HEK293 (cell line): ENCODE results near the gene FBXL15.

Source experiments
- CTCF ChIA-PET: fragments of 350-600 bp; formaldehyde crosslinking; extraction: SDS; loops from one replicate; lab custom pipeline; 2021; ENCODE audit warnings: antibody characterized with exemption; lab: Yijun Ruan, JAX
- POLR2A ChIA-PET: fragments of 300-600 bp; formaldehyde crosslinking; extraction: SDS; loops from one replicate; lab custom pipeline; 2020; ENCODE audit warnings: antibody characterized with exemption, inconsistent platforms; lab: Yijun Ruan, JAX
- H3K27ac ChIP-seq: fragments of 200-500 bp; sonication (Bioruptor generic); 2 replicates; pipeline ENCODE4 v1.5.1; 2014; ENCODE audit warnings: low read depth, low read length, control low read depth, inconsistent platforms; ENCODE audit errors: extremely low read depth
- H3K36me3 ChIP-seq, 2 experiments: fragments of 200-500 bp in 1 of 2; sonication (Bioruptor generic) in 1 of 2; 1 replicate in 1 of 2; 2 replicates in 1 of 2; pipeline ENCODE4 v1.5.1; 2014 to 2017; ENCODE audit warnings: inconsistent platforms in 2 of 2, low read length in 2 of 2; ENCODE audit not compliant: control insufficient read depth in 2 of 2, insufficient read depth in 1 of 2
- H3K4me1 ChIP-seq: fragments of 200-500 bp; sonication (Bioruptor generic); 2 replicates; pipeline ENCODE4 v1.5.1; 2014; ENCODE audit warnings: mild to moderate bottlenecking, low read length, inconsistent platforms; ENCODE audit not compliant: control insufficient read depth, insufficient read depth
- H3K4me3 ChIP-seq: 2 replicates; pipeline ENCODE4 v1.5.1; 2011; ENCODE audit warnings: low read depth, mild to moderate bottlenecking, control low read depth, low read length, moderate library complexity
- H3K9me3 ChIP-seq: fragments of 200-500 bp; sonication (Bioruptor generic); 2 replicates; pipeline ENCODE4 v1.5.1; 2014; ENCODE audit warnings: low read depth, low read length, inconsistent platforms; ENCODE audit not compliant: control insufficient read depth, insufficient read depth
- GFI1B ChIP-seq: fragments of 450-650 bp; formaldehyde crosslinking; IDR thresholded peaks from 2 replicates; pipeline ENCODE4 v1.5.1; 2016; ENCODE audit warnings: missing biosample characterization, missing genetic modification characterization
- KLF8 ChIP-seq: fragments of 450-650 bp; formaldehyde crosslinking; IDR thresholded peaks from 2 replicates; pipeline ENCODE4 v1.5.1; 2016; ENCODE audit warnings: missing biosample characterization, missing genetic modification characterization
- PBX3 ChIP-seq: sonication (generic); formaldehyde crosslinking; IDR thresholded peaks from 2 replicates; pipeline ENCODE4 v1.8.1; 2022; ENCODE audit warnings: mild to moderate bottlenecking, moderate library complexity, missing genetic modification reagents
- PRDM1 ChIP-seq: fragments of 450-650 bp; formaldehyde crosslinking; IDR thresholded peaks from 2 replicates; pipeline ENCODE4; 2016; ENCODE audit warnings: missing biosample characterization, missing genetic modification characterization
- SP2 ChIP-seq: fragments of 450-650 bp; formaldehyde crosslinking; IDR thresholded peaks from 2 replicates; pipeline ENCODE4 v1.5.1; 2016; ENCODE audit warnings: missing biosample characterization, missing genetic modification characterization
- ZBTB48 ChIP-seq: fragments of 450-650 bp; formaldehyde crosslinking; IDR thresholded peaks from 2 replicates; pipeline ENCODE4 v1.5.1; 2016; ENCODE audit warnings: missing biosample characterization, missing genetic modification characterization
- ZBTB7A ChIP-seq: fragments of 450-650 bp; formaldehyde crosslinking; IDR thresholded peaks from 2 replicates; pipeline ENCODE4 v1.5.1; 2016; ENCODE audit warnings: low read depth, missing biosample characterization, missing genetic modification characterization
- ZBTB8A ChIP-seq: fragments of 450-650 bp; formaldehyde crosslinking; IDR thresholded peaks from 2 replicates; pipeline ENCODE4 v1.5.1; 2016; ENCODE audit warnings: missing biosample characterization, missing genetic modification characterization
- ZNF10 ChIP-seq: fragments of 450-650 bp; formaldehyde crosslinking; IDR thresholded peaks from 2 replicates; pipeline ENCODE4 v1.5.1; 2017; ENCODE audit warnings: missing biosample characterization, missing genetic modification characterization
- ZNF133 ChIP-seq: fragments of 450-650 bp; formaldehyde crosslinking; IDR thresholded peaks from 2 replicates; pipeline ENCODE4 v1.5.1; 2016; ENCODE audit warnings: missing biosample characterization, missing genetic modification characterization
- ZNF175 ChIP-seq: fragments of 450-650 bp; formaldehyde crosslinking; IDR thresholded peaks from 2 replicates; pipeline ENCODE4 v1.5.1; 2016; ENCODE audit warnings: missing biosample characterization, missing genetic modification characterization
- ZNF223 ChIP-seq: fragments of 450-650 bp; formaldehyde crosslinking; IDR thresholded peaks from 2 replicates; pipeline ENCODE4 v1.5.1; 2016; ENCODE audit warnings: missing biosample characterization, missing genetic modification characterization
- ZNF24 ChIP-seq: fragments of 450-650 bp; formaldehyde crosslinking; IDR thresholded peaks from 2 replicates; pipeline ENCODE4 v1.5.1; 2016; ENCODE audit warnings: missing biosample characterization, missing genetic modification characterization
- ZNF335 ChIP-seq: fragments of 450-650 bp; formaldehyde crosslinking; conservative IDR thresholded peaks from 2 replicates; pipeline ENCODE4 v1.5.1; 2016; ENCODE audit warnings: missing biosample characterization, missing genetic modification characterization
- ZNF341 ChIP-seq: fragments of 450-650 bp; formaldehyde crosslinking; IDR thresholded peaks from 2 replicates; pipeline ENCODE4; 2016; ENCODE audit warnings: low read depth, missing biosample characterization, missing genetic modification characterization
- ZNF514 ChIP-seq: fragments of 450-650 bp; formaldehyde crosslinking; IDR thresholded peaks from 2 replicates; pipeline ENCODE4 v1.5.1; 2016; ENCODE audit warnings: missing biosample characterization, missing genetic modification characterization
- TF ChIP-seq, protein P1 (sequence below): fragments of 450-650 bp; formaldehyde crosslinking; conservative IDR thresholded peaks from 2 replicates; pipeline ENCODE4 v1.5.1; 2016; ENCODE audit warnings: low read depth, missing biosample characterization, missing genetic modification characterization
- TF ChIP-seq, protein P2 (sequence below): fragments of 450-650 bp; formaldehyde crosslinking; IDR thresholded peaks from 2 replicates; pipeline ENCODE4 v1.5.1; 2016; ENCODE audit warnings: missing biosample characterization, missing genetic modification characterization
- TF ChIP-seq, protein P3 (sequence below): fragments of 450-650 bp; formaldehyde crosslinking; IDR thresholded peaks from 2 replicates; pipeline ENCODE4 v1.5.1; 2016; ENCODE audit warnings: missing biosample characterization, missing genetic modification characterization
- TF ChIP-seq, protein P4 (sequence below): fragments of 450-650 bp; formaldehyde crosslinking; IDR thresholded peaks from 2 replicates; pipeline ENCODE4 v1.5.1; 2017; ENCODE audit warnings: missing biosample characterization, missing genetic modification characterization
- TF ChIP-seq, protein P5 (sequence below): fragments of 450-650 bp; formaldehyde crosslinking; IDR thresholded peaks from 2 replicates; pipeline ENCODE4 v1.5.1; 2017; ENCODE audit warnings: missing biosample characterization, missing genetic modification characterization

The FBXL15 gene

DNA sequence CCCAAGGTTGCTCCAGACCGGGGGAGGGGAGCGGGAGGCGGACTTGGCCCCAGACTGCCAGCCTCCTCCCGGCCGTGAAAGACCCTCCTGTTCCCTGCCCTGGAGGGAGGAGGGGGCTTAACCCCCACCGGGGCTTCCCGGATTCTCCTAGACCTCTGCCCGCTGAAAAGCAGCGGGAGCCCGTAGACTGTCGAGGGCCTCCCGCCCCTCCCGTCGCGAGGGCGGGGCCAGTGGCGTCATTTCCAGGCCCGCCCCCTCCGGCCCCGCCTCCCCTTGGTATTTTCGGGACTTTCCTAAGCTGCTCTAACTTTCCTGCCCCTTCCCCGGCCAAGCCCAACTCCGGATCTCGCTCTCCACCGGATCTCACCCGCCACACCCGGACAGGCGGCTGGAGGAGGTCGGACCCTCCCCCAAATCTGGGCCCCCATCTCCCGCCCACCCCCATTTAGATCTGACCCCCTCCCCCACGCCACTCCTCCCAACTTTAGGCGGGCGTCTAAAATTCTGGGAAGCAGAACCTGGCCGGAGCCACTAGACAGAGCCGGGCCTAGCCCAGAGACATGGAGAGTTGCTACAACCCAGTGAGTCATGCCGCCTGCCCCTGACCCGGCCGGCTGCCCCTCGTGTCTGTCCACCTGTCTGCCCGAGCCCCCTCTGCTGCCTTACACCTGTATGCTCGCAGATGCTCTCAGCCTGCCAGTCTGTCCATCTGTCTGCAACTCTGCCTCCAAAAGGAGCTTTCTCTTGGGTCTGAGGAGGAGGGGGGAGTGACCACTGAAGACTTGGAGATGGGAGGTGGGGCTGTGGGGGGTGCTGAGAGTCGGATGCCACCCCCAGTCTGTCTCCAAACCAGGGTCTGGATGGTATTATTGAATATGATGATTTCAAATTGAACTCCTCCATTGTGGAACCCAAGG, 25.0 kb upstream of the FBXL15 start, which contains the start of gene NFKB2 (continued):
- TF ChIP-seq, protein P1, sequence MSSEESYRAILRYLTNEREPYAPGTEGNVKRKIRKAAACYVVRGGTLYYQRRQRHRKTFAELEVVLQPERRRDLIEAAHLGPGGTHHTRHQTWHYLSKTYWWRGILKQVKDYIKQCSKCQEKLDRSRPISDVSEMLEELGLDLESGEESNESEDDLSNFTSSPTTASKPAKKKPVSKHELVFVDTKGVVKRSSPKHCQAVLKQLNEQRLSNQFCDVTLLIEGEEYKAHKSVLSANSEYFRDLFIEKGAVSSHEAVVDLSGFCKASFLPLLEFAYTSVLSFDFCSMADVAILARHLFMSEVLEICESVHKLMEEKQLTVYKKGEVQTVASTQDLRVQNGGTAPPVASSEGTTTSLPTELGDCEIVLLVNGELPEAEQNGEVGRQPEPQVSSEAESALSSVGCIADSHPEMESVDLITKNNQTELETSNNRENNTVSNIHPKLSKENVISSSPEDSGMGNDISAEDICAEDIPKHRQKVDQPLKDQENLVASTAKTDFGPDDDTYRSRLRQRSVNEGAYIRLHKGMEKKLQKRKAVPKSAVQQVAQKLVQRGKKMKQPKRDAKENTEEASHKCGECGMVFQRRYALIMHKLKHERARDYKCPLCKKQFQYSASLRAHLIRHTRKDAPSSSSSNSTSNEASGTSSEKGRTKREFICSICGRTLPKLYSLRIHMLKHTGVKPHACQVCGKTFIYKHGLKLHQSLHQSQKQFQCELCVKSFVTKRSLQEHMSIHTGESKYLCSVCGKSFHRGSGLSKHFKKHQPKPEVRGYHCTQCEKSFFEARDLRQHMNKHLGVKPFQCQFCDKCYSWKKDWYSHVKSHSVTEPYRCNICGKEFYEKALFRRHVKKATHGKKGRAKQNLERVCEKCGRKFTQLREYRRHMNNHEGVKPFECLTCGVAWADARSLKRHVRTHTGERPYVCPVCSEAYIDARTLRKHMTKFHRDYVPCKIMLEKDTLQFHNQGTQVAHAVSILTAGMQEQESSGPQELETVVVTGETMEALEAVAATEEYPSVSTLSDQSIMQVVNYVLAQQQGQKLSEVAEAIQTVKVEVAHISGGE (tag by site-specific recombination), result 0 out of 2 replicates have a peak, but pooled peaks have one; percentile 34
- TF ChIP-seq KLF8 (tag by site-specific recombination) (peak; percentile 98), PRDM1 (tag by site-specific recombination) (0 out of 2 replicates have a peak, but pooled peaks have one; percentile 15), ZNF335 (peak; percentile 86), ZBTB8A (no peak; the same call in 1 of the 2 replicates), SP2 (tag by site-specific recombination) (peak; percentile 93), ZBTB7A (tag by site-specific recombination) (0 out of 2 replicates have a peak, but pooled peaks have one; percentile 55), ZNF133 (tag by site-specific recombination) (no peak), GFI1B (tag by site-specific recombination) (no peak)
- TF ChIP-seq, protein P2, sequence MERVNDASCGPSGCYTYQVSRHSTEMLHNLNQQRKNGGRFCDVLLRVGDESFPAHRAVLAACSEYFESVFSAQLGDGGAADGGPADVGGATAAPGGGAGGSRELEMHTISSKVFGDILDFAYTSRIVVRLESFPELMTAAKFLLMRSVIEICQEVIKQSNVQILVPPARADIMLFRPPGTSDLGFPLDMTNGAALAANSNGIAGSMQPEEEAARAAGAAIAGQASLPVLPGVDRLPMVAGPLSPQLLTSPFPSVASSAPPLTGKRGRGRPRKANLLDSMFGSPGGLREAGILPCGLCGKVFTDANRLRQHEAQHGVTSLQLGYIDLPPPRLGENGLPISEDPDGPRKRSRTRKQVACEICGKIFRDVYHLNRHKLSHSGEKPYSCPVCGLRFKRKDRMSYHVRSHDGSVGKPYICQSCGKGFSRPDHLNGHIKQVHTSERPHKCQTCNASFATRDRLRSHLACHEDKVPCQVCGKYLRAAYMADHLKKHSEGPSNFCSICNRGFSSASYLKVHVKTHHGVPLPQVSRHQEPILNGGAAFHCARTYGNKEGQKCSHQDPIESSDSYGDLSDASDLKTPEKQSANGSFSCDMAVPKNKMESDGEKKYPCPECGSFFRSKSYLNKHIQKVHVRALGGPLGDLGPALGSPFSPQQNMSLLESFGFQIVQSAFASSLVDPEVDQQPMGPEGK (tag by site-specific recombination), result peak; percentile 94

DNA sequence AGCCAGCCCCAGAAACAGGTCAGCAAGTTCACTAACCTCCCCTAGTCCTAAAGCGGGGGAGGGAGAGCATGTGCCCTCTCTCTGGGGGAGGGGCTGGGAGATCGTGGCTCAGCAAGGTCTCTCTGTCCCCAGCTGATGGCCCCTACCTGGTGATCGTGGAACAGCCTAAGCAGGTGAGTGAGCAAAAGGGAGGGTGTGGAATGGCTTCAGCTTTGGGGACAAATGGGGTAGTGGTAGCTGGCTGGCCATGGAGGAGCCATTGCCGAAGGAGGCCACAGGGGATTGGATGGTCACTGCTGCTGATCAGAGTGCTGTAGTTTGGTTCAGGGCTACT, 24.4 kb upstream of the FBXL15 start:
- no peak overlapping the region for H3K27ac ChIP-seq
- ChIA-PET POLR2A (interaction anchor here (1.1 kb wide), 1 partner anchor 64 kb away, joined by 3 read pairs; no protein-coding TSS in a partner anchor), CTCF (interaction anchor here (0.8 to 4.5 kb wide), 5 partner anchors 12 to 187 kb away, joined by 3 to 57 read pairs (median 4); partner anchors contain the start of gene FBXL15)
- H3K4me3 ChIP-seq, result no peak overlapping the region
- H3K36me3 ChIP-seq, result peaks cover 0 to 18% of the 10 kb centered on the region in 2 experiments; a peak in 1 of 3 replicates
- peaks cover 5% of the 10 kb centered on the region; the same call in 1 of the 2 replicates for H3K4me1 ChIP-seq
- no peaks in the 10 kb centered on the region for H3K9me3 ChIP-seq
- no peak for TF ChIP-seq ZNF223 (tag by site-specific recombination)
- TF ChIP-seq ZBTB48, result no peak
- TF ChIP-seq ZNF10 (tag by site-specific recombination), result 0 out of 2 replicates have a peak, but pooled peaks have one; percentile 46
- no peak for TF ChIP-seq ZNF514
- TF ChIP-seq ZNF175 (tag by site-specific recombination), result no peak
- no peak for TF ChIP-seq ZNF24 (tag by site-specific recombination)
- TF ChIP-seq, protein P3, sequence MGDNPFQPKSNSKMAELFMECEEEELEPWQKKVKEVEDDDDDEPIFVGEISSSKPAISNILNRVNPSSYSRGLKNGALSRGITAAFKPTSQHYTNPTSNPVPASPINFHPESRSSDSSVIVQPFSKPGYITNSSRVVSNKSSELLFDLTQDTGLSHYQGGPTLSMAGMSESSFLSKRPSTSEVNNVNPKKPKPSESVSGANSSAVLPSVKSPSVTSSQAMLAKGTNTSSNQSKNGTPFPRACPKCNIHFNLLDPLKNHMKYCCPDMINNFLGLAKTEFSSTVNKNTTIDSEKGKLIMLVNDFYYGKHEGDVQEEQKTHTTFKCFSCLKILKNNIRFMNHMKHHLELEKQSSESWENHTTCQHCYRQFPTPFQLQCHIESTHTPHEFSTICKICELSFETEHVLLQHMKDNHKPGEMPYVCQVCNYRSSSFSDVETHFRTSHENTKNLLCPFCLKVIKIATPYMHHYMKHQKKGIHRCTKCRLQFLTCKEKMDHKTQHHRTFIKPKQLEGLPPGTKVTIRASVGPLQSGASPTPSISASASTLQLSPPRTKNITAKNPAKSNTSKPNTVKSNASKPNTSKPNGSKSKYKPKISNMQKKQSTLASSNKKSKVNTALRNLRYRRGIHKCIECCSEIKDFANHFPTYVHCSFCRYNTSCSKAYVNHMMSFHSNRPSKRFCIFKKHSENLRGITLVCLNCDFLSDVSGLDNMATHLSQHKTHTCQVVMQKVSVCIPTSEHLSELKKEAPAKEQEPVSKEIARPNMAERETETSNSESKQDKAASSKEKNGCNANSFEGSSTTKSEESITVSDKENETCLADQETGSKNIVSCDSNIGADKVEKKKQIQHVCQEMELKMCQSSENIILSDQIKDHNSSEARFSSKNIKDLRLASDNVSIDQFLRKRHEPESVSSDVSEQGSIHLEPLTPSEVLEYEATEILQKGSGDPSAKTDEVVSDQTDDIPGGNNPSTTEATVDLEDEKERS (tag by site-specific recombination), result no peak
- TF ChIP-seq, protein P4, sequence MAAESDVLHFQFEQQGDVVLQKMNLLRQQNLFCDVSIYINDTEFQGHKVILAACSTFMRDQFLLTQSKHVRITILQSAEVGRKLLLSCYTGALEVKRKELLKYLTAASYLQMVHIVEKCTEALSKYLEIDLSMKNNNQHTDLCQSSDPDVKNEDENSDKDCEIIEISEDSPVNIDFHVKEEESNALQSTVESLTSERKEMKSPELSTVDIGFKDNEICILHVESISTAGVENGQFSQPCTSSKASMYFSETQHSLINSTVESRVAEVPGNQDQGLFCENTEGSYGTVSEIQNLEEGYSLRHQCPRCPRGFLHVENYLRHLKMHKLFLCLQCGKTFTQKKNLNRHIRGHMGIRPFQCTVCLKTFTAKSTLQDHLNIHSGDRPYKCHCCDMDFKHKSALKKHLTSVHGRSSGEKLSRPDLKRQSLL (tag by site-specific recombination), result no peak
- TF ChIP-seq ZNF341 (tag by site-specific recombination), result 0 out of 2 replicates have a peak, but pooled peaks have one; percentile 33
- TF ChIP-seq PBX3 (CRISPR knock-in tag), result no peak
- TF ChIP-seq, protein P5, sequence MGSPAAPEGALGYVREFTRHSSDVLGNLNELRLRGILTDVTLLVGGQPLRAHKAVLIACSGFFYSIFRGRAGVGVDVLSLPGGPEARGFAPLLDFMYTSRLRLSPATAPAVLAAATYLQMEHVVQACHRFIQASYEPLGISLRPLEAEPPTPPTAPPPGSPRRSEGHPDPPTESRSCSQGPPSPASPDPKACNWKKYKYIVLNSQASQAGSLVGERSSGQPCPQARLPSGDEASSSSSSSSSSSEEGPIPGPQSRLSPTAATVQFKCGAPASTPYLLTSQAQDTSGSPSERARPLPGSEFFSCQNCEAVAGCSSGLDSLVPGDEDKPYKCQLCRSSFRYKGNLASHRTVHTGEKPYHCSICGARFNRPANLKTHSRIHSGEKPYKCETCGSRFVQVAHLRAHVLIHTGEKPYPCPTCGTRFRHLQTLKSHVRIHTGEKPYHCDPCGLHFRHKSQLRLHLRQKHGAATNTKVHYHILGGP (tag by site-specific recombination), result no peak
